VCaP (cell line): ENCODE results near the gene ATP1A2.

Experiments used
- H3K27ac ChIP-seq: fragments of 450-650 bp; 2 replicates; pipeline ENCODE4 v1.5.1; 2017
- TF ChIP-seq, protein P1 (sequence below): fragments of 450-650 bp; conservative IDR thresholded peaks from 2 replicates; pipeline ENCODE4 v1.5.1; 2017; ENCODE audit warnings: mild to moderate bottlenecking, moderate library complexity

ATP1A2 gene

DNA sequence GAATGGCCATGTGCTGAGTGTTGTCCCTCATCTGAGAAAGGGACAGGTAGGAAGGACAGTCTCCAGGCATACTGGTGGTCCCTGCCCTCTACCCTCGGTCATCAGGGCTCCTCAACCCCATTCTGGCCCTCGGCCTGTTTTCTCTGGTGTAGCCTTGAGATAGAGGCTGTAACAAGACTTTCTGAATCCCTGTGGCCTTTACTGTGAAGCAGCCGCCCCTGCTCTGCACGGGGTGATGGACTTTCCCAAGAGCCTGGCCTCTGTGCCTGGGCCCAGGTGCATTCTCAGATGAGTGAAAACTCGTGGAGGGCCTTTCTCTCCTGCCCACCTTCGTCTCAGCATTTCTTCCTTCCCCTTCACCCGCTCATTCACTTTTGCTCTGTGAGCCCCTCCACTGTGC lies 71.8 kb downstream of the ATP1A2 start:
- TF ChIP-seq, protein P1, sequence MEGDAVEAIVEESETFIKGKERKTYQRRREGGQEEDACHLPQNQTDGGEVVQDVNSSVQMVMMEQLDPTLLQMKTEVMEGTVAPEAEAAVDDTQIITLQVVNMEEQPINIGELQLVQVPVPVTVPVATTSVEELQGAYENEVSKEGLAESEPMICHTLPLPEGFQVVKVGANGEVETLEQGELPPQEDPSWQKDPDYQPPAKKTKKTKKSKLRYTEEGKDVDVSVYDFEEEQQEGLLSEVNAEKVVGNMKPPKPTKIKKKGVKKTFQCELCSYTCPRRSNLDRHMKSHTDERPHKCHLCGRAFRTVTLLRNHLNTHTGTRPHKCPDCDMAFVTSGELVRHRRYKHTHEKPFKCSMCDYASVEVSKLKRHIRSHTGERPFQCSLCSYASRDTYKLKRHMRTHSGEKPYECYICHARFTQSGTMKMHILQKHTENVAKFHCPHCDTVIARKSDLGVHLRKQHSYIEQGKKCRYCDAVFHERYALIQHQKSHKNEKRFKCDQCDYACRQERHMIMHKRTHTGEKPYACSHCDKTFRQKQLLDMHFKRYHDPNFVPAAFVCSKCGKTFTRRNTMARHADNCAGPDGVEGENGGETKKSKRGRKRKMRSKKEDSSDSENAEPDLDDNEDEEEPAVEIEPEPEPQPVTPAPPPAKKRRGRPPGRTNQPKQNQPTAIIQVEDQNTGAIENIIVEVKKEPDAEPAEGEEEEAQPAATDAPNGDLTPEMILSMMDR, result no peak
- H3K27ac ChIP-seq, result no peak overlapping the region

DNA sequence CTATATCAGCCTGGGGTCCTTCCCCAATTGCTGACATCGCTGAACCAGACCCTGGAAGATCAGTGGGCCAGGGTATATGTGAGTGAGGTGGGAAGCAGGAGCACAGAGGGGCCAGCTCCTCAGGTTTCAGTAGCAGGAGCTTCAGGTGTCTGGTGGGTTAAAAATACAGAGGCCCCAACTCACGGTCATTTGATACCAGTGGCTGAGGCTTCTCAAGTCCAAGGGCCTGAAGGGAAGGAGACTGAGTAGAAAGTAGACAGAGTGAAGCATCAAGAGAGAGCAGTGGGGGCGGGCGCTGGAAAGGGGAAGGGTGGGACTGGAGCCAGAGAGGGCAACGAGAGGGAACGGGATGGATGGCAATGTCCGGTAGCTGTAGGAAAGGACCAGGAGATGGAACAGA lies 72.8 kb downstream of the ATP1A2 start:
- TF ChIP-seq, protein P1, result no peak
- no peak overlapping the region for H3K27ac ChIP-seq

- TF ChIP-seq, protein P1, result no peak
- no peak within 1 kb of the TSS for H3K27ac ChIP-seq
Observed at GRCh38 chr1:160189649-160190625, 74.4 kb downstream of the ATP1A2 start, which contains the start of gene CASQ1. TSS of gene CASQ1 (plus strand) at chr1:160190575. CDS start at chr1:160190752, 177 bp downstream.

GRCh38 chr1:160191756-160192155 lies 76.2 kb downstream of the ATP1A2 start:
- TF ChIP-seq, protein P1, result no peak
- no peak overlapping the region for H3K27ac ChIP-seq

GRCh38 chr1:160192234-160192633 lies 76.7 kb downstream of the ATP1A2 start:
- TF ChIP-seq, protein P1, result no peak
- no peak overlapping the region for H3K27ac ChIP-seq
